Esophagus squamous epithelium (tissue), 5 donors: ENCODE data around the gene SEC31B. TPM values are rescaled to one million over a fixed set of nuclear protein-coding genes. Genes with fewer than 3 reads are reported as not detected.

Experiments used
- DNase-seq: peaks from one replicate; lab custom pipeline; 2025; lab: John Stamatoyannopoulos, UW
- H3K27ac ChIP-seq, 4 donors: fragments of 200-600 bp; sonication (generic); one replicate each; pipeline ENCODE4 v1.5.1; 2016 to 2019; ENCODE audit warnings: mild to moderate bottlenecking in 1 of 4
- H3K27me3 ChIP-seq, 4 donors: fragments of 200-600 bp; sonication (generic); 1 replicate in 3 of 4; 2 replicates in 1 of 4; pipeline versions ENCODE4 v1.5.1 to v1.6.0; 2017 to 2021; ENCODE audit warnings: antibody characterized with exemption in 1 of 4
- H3K36me3 ChIP-seq, 3 donors: fragments of 200-600 bp; sonication (generic); one replicate each; pipeline ENCODE4 v1.5.1; 2016 to 2019
- H3K4me1 ChIP-seq, 3 donors: fragments of 200-600 bp; sonication (generic); one replicate each; pipeline ENCODE4 v1.5.1; 2017 to 2019
- H3K4me3 ChIP-seq, 4 donors: fragments of 200-600 bp; sonication (generic); 1 replicate in 3 of 4; 2 replicates in 1 of 4; pipeline ENCODE4 v1.5.1; 2016 to 2019; ENCODE audit warnings: mild to moderate bottlenecking in 2 of 4, moderate library complexity in 1 of 4
- H3K9me3 ChIP-seq, 3 donors: fragments of 200-600 bp; sonication (generic); one replicate each; pipeline ENCODE4 v1.5.1; 2016 to 2019
- POLR2A ChIP-seq, 4 donors: fragments of 450-650 bp; IDR thresholded peaks; one replicate each; pipeline ENCODE4 v1.6.1; 2017; ENCODE audit warnings: antibody characterized with exemption in 4 of 4, mild to moderate bottlenecking in 4 of 4, moderate library complexity in 3 of 4
- WGBS, 2 donors: methylation state at CpG; one replicate each; pipeline ENCODE4 v1.1.5; 2018; 5-methylcytosine and 5-hydroxymethylcytosine counted together
- intact Hi-C: fragments of 100-400 bp; cut with DNase I; formaldehyde crosslinking; loops from one replicate; pipeline ENCODE4 v1.15.0; 2022
- total RNA-seq, 4 donors: library from RNA; depleted of rRNA; stranded (reverse); fragments of >200 nt; gene quantifications; one replicate each; pipeline ENCODE4 v1.1.0, GENCODE V29; 2016
- TF ChIP-seq, protein P1 (sequence below), 6 experiments: fragments of 450-650 bp in 4 of 6; fragments of 200-600 bp in 2 of 6; sonication (generic) in 2 of 6; IDR thresholded peaks; one replicate each; pipeline ENCODE4 v1.5.1; 2016 to 2019; ENCODE audit warnings: antibody characterized with exemption in 6 of 6, mild to moderate bottlenecking in 4 of 6, moderate library complexity in 4 of 6
- donor health status: DM: yes; HTN: yes; CAD: no.

Gene SEC31B
- total RNA-seq, 4 donors from 2014 or later = 0.85 to 7.1 (median 2.5) TPM

DNA sequence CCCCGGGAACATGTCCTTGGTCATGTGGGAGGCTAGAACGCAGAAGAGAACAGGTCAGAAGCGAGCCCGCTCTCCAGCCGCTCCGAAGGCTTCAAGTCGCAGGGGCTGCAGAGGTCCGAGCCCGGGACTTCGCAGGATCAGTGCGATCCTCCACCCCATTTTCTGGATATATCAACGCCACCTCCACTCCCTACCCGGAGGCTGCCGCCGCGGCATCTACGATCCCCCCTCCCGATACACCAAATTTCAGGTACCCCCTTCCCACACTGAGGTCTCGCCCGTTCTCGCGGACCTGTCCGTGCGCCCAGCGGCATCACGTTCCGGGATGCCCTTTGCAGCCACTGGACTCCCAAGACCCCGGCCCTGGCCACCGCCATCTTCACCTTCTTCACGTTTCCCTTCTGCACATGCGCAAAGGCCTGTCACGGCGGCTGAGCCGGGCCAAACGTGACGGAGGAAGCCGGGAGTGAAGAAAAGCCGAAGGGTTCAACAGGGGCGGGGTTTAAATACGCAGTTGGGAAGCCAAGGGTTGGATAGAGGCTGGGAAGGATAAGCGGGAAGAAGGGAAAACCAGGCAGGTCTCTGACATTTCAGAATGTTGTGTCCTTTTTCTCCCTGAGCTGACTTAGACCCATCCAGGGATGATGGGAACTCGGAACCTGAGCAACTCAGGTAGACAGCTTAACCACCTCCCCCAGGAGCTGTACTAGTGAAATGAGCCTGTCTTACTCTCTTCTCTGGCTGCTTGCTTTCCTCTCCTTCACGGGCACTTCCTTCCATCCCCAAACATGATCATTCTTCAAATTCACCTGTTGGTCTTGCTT is 10.0 kb upstream of the SEC31B start, which contains the start of gene NDUFB8:
NDUFB8 (minus strand) TSS at position 397 of the 824 bp plus-strand sequence; CDS start at position 377, 20 bp downstream.
- no peaks in the 10 kb centered on the region for H3K9me3 ChIP-seq
- no peaks in the 10 kb centered on the region for H3K27me3 ChIP-seq
- peak; percentile 56 for DNase-seq
- peak within 1 kb of the TSS; percentile 81 to 94 (median 86) for H3K4me3 ChIP-seq
- peak within 1 kb of the TSS; percentile 82 to 92 (median 86) for H3K27ac ChIP-seq
- intact Hi-C loops = no loop called here
- peak in 2 of 4 donors; percentile 42 to 53 for TF ChIP-seq POLR2A (IDR thresholded peaks at IDR 0.05)
- TF ChIP-seq, protein P1, sequence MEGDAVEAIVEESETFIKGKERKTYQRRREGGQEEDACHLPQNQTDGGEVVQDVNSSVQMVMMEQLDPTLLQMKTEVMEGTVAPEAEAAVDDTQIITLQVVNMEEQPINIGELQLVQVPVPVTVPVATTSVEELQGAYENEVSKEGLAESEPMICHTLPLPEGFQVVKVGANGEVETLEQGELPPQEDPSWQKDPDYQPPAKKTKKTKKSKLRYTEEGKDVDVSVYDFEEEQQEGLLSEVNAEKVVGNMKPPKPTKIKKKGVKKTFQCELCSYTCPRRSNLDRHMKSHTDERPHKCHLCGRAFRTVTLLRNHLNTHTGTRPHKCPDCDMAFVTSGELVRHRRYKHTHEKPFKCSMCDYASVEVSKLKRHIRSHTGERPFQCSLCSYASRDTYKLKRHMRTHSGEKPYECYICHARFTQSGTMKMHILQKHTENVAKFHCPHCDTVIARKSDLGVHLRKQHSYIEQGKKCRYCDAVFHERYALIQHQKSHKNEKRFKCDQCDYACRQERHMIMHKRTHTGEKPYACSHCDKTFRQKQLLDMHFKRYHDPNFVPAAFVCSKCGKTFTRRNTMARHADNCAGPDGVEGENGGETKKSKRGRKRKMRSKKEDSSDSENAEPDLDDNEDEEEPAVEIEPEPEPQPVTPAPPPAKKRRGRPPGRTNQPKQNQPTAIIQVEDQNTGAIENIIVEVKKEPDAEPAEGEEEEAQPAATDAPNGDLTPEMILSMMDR (IDR thresholded peaks at IDR 0.05) = peak in 1 of 6 experiments; percentile 30
- H3K36me3 ChIP-seq = peaks cover 7 to 32% (median 7%) of the 10 kb centered on the region in 3 donors
- 1% methylated on average over 29 of the region's 43 CpGs for WGBS, 2 donors
- H3K4me1 ChIP-seq = peaks cover 7 to 32% (median 11%) of the 10 kb centered on the region in 3 donors

DNA sequence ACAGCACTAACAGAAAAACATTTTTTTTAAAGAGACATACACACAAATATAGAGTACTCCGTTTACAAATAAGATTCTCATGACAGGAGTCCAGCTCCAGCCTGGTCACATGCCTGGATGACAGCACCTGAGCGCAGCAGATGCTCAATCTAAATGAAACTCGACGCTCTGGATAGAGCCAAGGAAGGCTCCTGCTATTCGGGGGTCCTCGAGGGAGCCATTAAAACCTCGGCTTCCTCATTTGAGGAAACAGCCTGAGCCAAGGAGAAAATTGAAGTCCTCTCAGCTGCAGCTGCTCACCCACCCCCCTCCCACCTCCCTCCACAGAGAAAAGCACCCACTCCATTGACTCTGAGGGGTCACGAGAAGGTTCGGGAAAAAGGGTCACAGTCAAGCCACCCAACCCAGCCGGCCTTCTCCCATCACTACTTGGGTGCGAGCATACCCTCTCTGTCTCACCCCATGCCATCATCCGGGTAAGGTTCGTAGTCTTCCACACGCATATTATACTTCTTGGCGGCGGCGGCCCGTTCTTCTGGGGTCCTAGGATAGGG is 9.3 kb upstream of the SEC31B start:
- Histone ChIP-seq H3K9me3 (no peaks in the 10 kb centered on the region), H3K4me3 (peak overlapping the region; percentile 81 to 94 (median 86)), H3K27me3 (no peaks in the 10 kb centered on the region), H3K4me1 (peaks cover 7 to 31% (median 11%) of the 10 kb centered on the region in 3 donors), H3K27ac (peak overlapping the region; percentile 82 to 92 (median 86)), H3K36me3 (peaks cover 7 to 39% (median 9%) of the 10 kb centered on the region in 3 donors)
- DNase-seq = no peak
- intact Hi-C loops = no loop called here
- no peak for TF ChIP-seq POLR2A (IDR thresholded peaks at IDR 0.05)
- TF ChIP-seq, protein P1 (IDR thresholded peaks at IDR 0.05) = no peak
- 0% methylated on average over 10 to 16 of the region's 18 CpGs for WGBS, 2 donors

GRCh38 chr10:100528123-100528886 is 8.6 kb upstream of the SEC31B start:
- WGBS, 2 donors = 32 to 41% methylated on average over 6 to 7 of the region's 7 CpGs
- H3K36me3 ChIP-seq = peaks cover 7 to 46% (median 13%) of the 10 kb centered on the region in 3 donors
- no peak for TF ChIP-seq POLR2A (IDR thresholded peaks at IDR 0.05)
- TF ChIP-seq, protein P1 (IDR thresholded peaks at IDR 0.05) = no peak
- no peak for DNase-seq
- intact Hi-C loops = no loop called here
- peak overlapping the region in 3 of 4 donors; percentile 82 to 92 (median 89) for H3K27ac ChIP-seq
- no peaks in the 10 kb centered on the region for H3K27me3 ChIP-seq
- H3K9me3 ChIP-seq = no peaks in the 10 kb centered on the region
- peak overlapping the region; percentile 81 to 94 (median 86) for H3K4me3 ChIP-seq
- H3K4me1 ChIP-seq = peaks cover 7 to 31% (median 11%) of the 10 kb centered on the region in 3 donors

GRCh38 chr10:100524638-100525037 is 5.0 kb upstream of the SEC31B start:
- Histone ChIP-seq H3K4me3 (no peak overlapping the region), H3K4me1 (peaks cover 8 to 29% (median 11%) of the 10 kb centered on the region in 3 donors), H3K36me3 (peaks cover 7 to 55% (median 13%) of the 10 kb centered on the region in 3 donors), H3K27ac (no peak overlapping the region), H3K9me3 (no peaks in the 10 kb centered on the region), H3K27me3 (peaks cover 0 to 6% (median 0%) of the 10 kb centered on the region in 4 donors)
- TF ChIP-seq POLR2A (IDR thresholded peaks at IDR 0.05) = no peak
- TF ChIP-seq, protein P1 (IDR thresholded peaks at IDR 0.05) = no peak
- DNase-seq = no peak
- intact Hi-C loops = no loop called here
- 79 to 83% methylated on average over 2 of the region's 2 CpGs for WGBS, 2 donors
